ENCODE data around the gene IGF1. TPM values are rescaled to one million over a fixed set of nuclear protein-coding genes. Genes with fewer than 3 reads are reported as not detected.

Gene IGF1
- total and polyA plus RNA-seq, 3 donors from 2014 or later = 16.2 to 50.9 (median 16.9) TPM

- Histone ChIP-seq H3K9me3 (no peaks in the 10 kb centered on the region), H3K27ac (no peak overlapping the region), H3K36me3 (ENCODE audit: low read depth, missing control alignments) (no peaks in the 10 kb centered on the region), H3K27me3 (no peaks in the 10 kb centered on the region), H3K4me3 (no peak overlapping the region), H3K4me1 (no peaks in the 10 kb centered on the region)
- intact Hi-C loops (cut with DNase I; ENCODE audit: low total_unique reads) = no loop called here
- no peak for DNase-seq
- TF ChIP-seq POLR2A (IDR thresholded peaks at IDR 0.05) (no peak), CTCF (IDR thresholded peaks at IDR 0.05) (no peak)
Measured at GRCh38 chr12:102508052-102508451, 27.7 kb upstream of the IGF1 start.

GRCh38 chr12:102507301-102507700 is 26.9 kb upstream of the IGF1 start:
- Histone ChIP-seq H3K9me3 (no peaks in the 10 kb centered on the region), H3K4me3 (no peak overlapping the region), H3K27me3 (no peaks in the 10 kb centered on the region), H3K27ac (no peak overlapping the region), H3K4me1 (peaks cover 4% of the 10 kb centered on the region), H3K36me3 (ENCODE audit: low read depth, missing control alignments) (no peaks in the 10 kb centered on the region)
- no peak for DNase-seq
- TF ChIP-seq POLR2A (IDR thresholded peaks at IDR 0.05) = no peak
- TF ChIP-seq CTCF (IDR thresholded peaks at IDR 0.05) = no peak
- intact Hi-C loops (cut with DNase I; ENCODE audit: low total_unique reads) = no loop called here
- WGBS, 2 donors = 0 to 3% methylated on average over 2 of the region's 2 CpGs

- Histone ChIP-seq H3K27ac (no peak overlapping the region), H3K4me3 (no peak overlapping the region), H3K4me1 (peaks cover 12% of the 10 kb centered on the region), H3K27me3 (no peaks in the 10 kb centered on the region), H3K9me3 (no peaks in the 10 kb centered on the region), H3K36me3 (ENCODE audit: low read depth, missing control alignments) (no peaks in the 10 kb centered on the region)
- no peak for DNase-seq
- TF ChIP-seq CTCF (IDR thresholded peaks at IDR 0.05) = no peak
- intact Hi-C loops (cut with DNase I; ENCODE audit: low total_unique reads) = no loop called here
- 94% methylated on average over 2 of the region's 2 CpGs for WGBS, 2 donors
Measured at GRCh38 chr12:102504871-102505270, 24.5 kb upstream of the IGF1 start.

- H3K9me3 ChIP-seq = no peaks in the 10 kb centered on the region
- TF ChIP-seq CTCF (IDR thresholded peaks at IDR 0.05) = no peak
- no peak for TF ChIP-seq POLR2A (IDR thresholded peaks at IDR 0.05)
- no peaks in the 10 kb centered on the region for H3K27me3 ChIP-seq
- intact Hi-C loops (cut with DNase I; ENCODE audit: low total_unique reads) = no loop called here
- H3K4me1 ChIP-seq = peaks cover 12% of the 10 kb centered on the region
- no peak overlapping the region for H3K4me3 ChIP-seq
- no peak overlapping the region for H3K27ac ChIP-seq
- 72 to 90% methylated on average over 2 of the region's 2 CpGs for WGBS, 2 donors
- H3K36me3 ChIP-seq (ENCODE audit: low read depth, missing control alignments) = no peaks in the 10 kb centered on the region
- no peak for DNase-seq
Measured at GRCh38 chr12:102504280-102504679, 23.9 kb upstream of the IGF1 start.

GRCh38 chr12:102503831-102504230 is 23.5 kb upstream of the IGF1 start:
- H3K4me3 ChIP-seq = no peak overlapping the region
- H3K27ac ChIP-seq = no peak overlapping the region
- intact Hi-C loops (cut with DNase I; ENCODE audit: low total_unique reads) = no loop called here

More at GRCh38 chr12:102503831-102504230, 23.5 kb upstream of the IGF1 start:
- peaks cover 12% of the 10 kb centered on the region for H3K4me1 ChIP-seq
- no peaks in the 10 kb centered on the region for H3K9me3 ChIP-seq
- WGBS, 2 donors = 0 to 3% methylated on average over 1 of the region's 1 CpG
- H3K36me3 ChIP-seq (ENCODE audit: low read depth, missing control alignments) = no peaks in the 10 kb centered on the region
- no peak for TF ChIP-seq CTCF (IDR thresholded peaks at IDR 0.05)
- no peak for TF ChIP-seq POLR2A (IDR thresholded peaks at IDR 0.05)
- no peak for DNase-seq
- H3K27me3 ChIP-seq = no peaks in the 10 kb centered on the region

Measured in testis (tissue), 3 donors.